DMS153 treated with DMSO at 0.1 percent for 48 hours (cell line): ENCODE results near the gene KDM4C.
"Not testable (repeated sequence)": the region's sequence is repeated elsewhere in the genome, so short reads cannot be mapped to it uniquely, and the experiment has no call there.

Experiments used
- DNase-seq: peaks from one replicate; lab custom pipeline; 2025; ENCODE audit not compliant: unreplicated experiment; lab: John Stamatoyannopoulos, UW

The KDM4C gene

GRCh38 chr9:7154650-7155049 lies 396.9 kb downstream of the KDM4C start:
- DNase-seq, result no peak

GRCh38 chr9:7161469-7161868 lies 403.7 kb downstream of the KDM4C start:
- DNase-seq, result no peak

GRCh38 chr9:7163932-7164331 lies 406.2 kb downstream of the KDM4C start:
- DNase-seq, result no peak

- no peak for DNase-seq
These were observed 406.9 kb downstream of the KDM4C start for GRCh38 chr9:7164440-7165330.

GRCh38 chr9:7165331-7165975 lies 407.7 kb downstream of the KDM4C start:
- no peak for DNase-seq

GRCh38 chr9:7166074-7166473 lies 408.3 kb downstream of the KDM4C start:
- no peak for DNase-seq

- DNase-seq, result no peak
These were observed 412.1 kb downstream of the KDM4C start for GRCh38 chr9:7169717-7170389.

GRCh38 chr9:7171396-7172153 lies 413.8 kb downstream of the KDM4C start:
- DNase-seq, result no peak

- DNase-seq, result no peak
These were observed 414.7 kb downstream of the KDM4C start for GRCh38 chr9:7172154-7173115.

- DNase-seq, result no peak
These were observed 415.4 kb downstream of the KDM4C start for GRCh38 chr9:7173139-7173538.

- DNase-seq, result no peak
These were observed 416.5 kb downstream of the KDM4C start for GRCh38 chr9:7174301-7174700.

GRCh38 chr9:7174884-7175283 lies 417.1 kb downstream of the KDM4C start:
- DNase-seq, result no peak

GRCh38 chr9:7176561-7176960 lies 418.8 kb downstream of the KDM4C start:
- no peak for DNase-seq

GRCh38 chr9:7177383-7177782 lies 419.6 kb downstream of the KDM4C start:
- DNase-seq, result no peak

GRCh38 chr9:7178729-7179128 lies 421.0 kb downstream of the KDM4C start:
- DNase-seq, result no peak

- DNase-seq, result no peak
These were observed 422.5 kb downstream of the KDM4C start for GRCh38 chr9:7180247-7180646.

GRCh38 chr9:7183139-7183538 lies 425.4 kb downstream of the KDM4C start:
- not testable (repeated sequence) for DNase-seq

- DNase-seq, result no peak
These were observed 427.8 kb downstream of the KDM4C start for GRCh38 chr9:7185612-7186011.

- no peak for DNase-seq
These were observed 428.4 kb downstream of the KDM4C start for GRCh38 chr9:7186175-7186574.

GRCh38 chr9:7192266-7192665 lies 434.5 kb downstream of the KDM4C start:
- no peak for DNase-seq
